ENCODE data around the gene NHP2. TPM values are rescaled to one million over a fixed set of nuclear protein-coding genes. Genes with fewer than 3 reads are reported as not detected.

NHP2 gene
- polyA plus RNA-seq, 1 donor from 2014 or later = 332 TPM

- Histone ChIP-seq H3K4me3 (ENCODE audit: low read length) (no peak overlapping the region), H3K36me3 (ENCODE audit: insufficient read depth, low read length) (no peaks in the 10 kb centered on the region), H2AFZ (ENCODE audit: low read depth, low read length) (no peak overlapping the region), H3K4me2 (ENCODE audit: low read length) (no peak overlapping the region), H3F3A (ENCODE audit: insufficient read depth, low read length, poor library complexity, severe bottlenecking) (no peaks in the 10 kb centered on the region), H3K27me3 (ENCODE audit: insufficient read depth, low read depth, low read length) (no peaks in the 10 kb centered on the region), H4K20me1 (ENCODE audit: insufficient read depth) (no peaks in the 10 kb centered on the region), H3K79me2 (replicated peaks; ENCODE audit: insufficient read depth, low read length) (no peaks in the 10 kb centered on the region), H3K27ac (ENCODE audit: low read length) (no peak overlapping the region), H3K9me3 (ENCODE audit: low read length) (no peaks in the 10 kb centered on the region), H3K9ac (ENCODE audit: low read length) (no peak overlapping the region), H3K9me2 (ENCODE audit: insufficient read depth, low read length) (no peaks in the 10 kb centered on the region)
- TF ChIP-seq EZH2 (IDR thresholded peaks at IDR 0.05; ENCODE audit: borderline replicate concordance, insufficient read depth, low read length, poor library complexity, severe bottlenecking) (no peak), RAD21 (conservative IDR thresholded peaks at IDR 0.05) (no peak), TAF1 (IDR thresholded peaks at IDR 0.05; ENCODE audit: low read depth) (no peak), EP300 (conservative IDR thresholded peaks at IDR 0.05; ENCODE audit: poor library complexity, severe bottlenecking) (no peak), POLR2AphosphoS5 (IDR thresholded peaks at IDR 0.05) (no peak), CTCF (IDR thresholded peaks at IDR 0.05; ENCODE audit: poor library complexity, severe bottlenecking) (no peak), REST (IDR thresholded peaks at IDR 0.05; ENCODE audit: borderline replicate concordance) (no peak), SMC3 (conservative IDR thresholded peaks at IDR 0.05; ENCODE audit: poor library complexity) (no peak), MXI1 (conservative IDR thresholded peaks at IDR 0.05; ENCODE audit: poor library complexity, severe bottlenecking) (no peak)
These were observed 30.4 kb downstream of the NHP2 start for GRCh38 chr5:178123094-178123965.

GRCh38 chr5:178122346-178122745, 31.3 kb downstream of the NHP2 start:
- Histone ChIP-seq H3K9me2 (ENCODE audit: insufficient read depth, low read length) (no peaks in the 10 kb centered on the region), H3K9me3 (ENCODE audit: low read length) (no peaks in the 10 kb centered on the region), H3K36me3 (ENCODE audit: insufficient read depth, low read length) (no peaks in the 10 kb centered on the region), H3K4me3 (ENCODE audit: low read length) (no peak overlapping the region), H3K27me3 (ENCODE audit: insufficient read depth, low read depth, low read length) (no peaks in the 10 kb centered on the region), H3K9ac (ENCODE audit: low read length) (no peak overlapping the region), H2AFZ (ENCODE audit: low read depth, low read length) (no peak overlapping the region), H3K4me2 (ENCODE audit: low read length) (no peak overlapping the region), H4K20me1 (ENCODE audit: insufficient read depth) (no peaks in the 10 kb centered on the region), H3K79me2 (replicated peaks; ENCODE audit: insufficient read depth, low read length) (no peaks in the 10 kb centered on the region), H3K27ac (ENCODE audit: low read length) (no peak overlapping the region), H3F3A (ENCODE audit: insufficient read depth, low read length, poor library complexity, severe bottlenecking) (no peaks in the 10 kb centered on the region)
- no peak for TF ChIP-seq SMC3 (conservative IDR thresholded peaks at IDR 0.05; ENCODE audit: poor library complexity)
- no peak for TF ChIP-seq RAD21 (conservative IDR thresholded peaks at IDR 0.05)
- no peak for TF ChIP-seq CTCF (IDR thresholded peaks at IDR 0.05; ENCODE audit: poor library complexity, severe bottlenecking)
- no peak for TF ChIP-seq EZH2 (IDR thresholded peaks at IDR 0.05; ENCODE audit: borderline replicate concordance, insufficient read depth, low read length, poor library complexity, severe bottlenecking)
- no peak for TF ChIP-seq POLR2AphosphoS5 (IDR thresholded peaks at IDR 0.05)
- no peak for TF ChIP-seq EP300 (conservative IDR thresholded peaks at IDR 0.05; ENCODE audit: poor library complexity, severe bottlenecking)
- TF ChIP-seq TAF1 (IDR thresholded peaks at IDR 0.05; ENCODE audit: low read depth) = no peak
- no peak for TF ChIP-seq REST (IDR thresholded peaks at IDR 0.05; ENCODE audit: borderline replicate concordance)
